ENCODE data around the gene RPS28.
"Not testable (repeated sequence)": the region's sequence is repeated elsewhere in the genome, so short reads cannot be mapped to it uniquely, and the experiment has no call there.

Gene RPS28

GRCh38 chr19:8342684-8343482 is 21.6 kb downstream of the RPS28 start, which contains the start of gene KANK3:
TSS of gene KANK3 (minus strand) at chr19:8343262. CDS start at chr19:8337828, 5,434 bp downstream.
- DNase-seq: peak; percentile 94

GRCh38 chr19:8343483-8343844 is 22.2 kb downstream of the RPS28 start:
- DNase-seq: no peak

DNA sequence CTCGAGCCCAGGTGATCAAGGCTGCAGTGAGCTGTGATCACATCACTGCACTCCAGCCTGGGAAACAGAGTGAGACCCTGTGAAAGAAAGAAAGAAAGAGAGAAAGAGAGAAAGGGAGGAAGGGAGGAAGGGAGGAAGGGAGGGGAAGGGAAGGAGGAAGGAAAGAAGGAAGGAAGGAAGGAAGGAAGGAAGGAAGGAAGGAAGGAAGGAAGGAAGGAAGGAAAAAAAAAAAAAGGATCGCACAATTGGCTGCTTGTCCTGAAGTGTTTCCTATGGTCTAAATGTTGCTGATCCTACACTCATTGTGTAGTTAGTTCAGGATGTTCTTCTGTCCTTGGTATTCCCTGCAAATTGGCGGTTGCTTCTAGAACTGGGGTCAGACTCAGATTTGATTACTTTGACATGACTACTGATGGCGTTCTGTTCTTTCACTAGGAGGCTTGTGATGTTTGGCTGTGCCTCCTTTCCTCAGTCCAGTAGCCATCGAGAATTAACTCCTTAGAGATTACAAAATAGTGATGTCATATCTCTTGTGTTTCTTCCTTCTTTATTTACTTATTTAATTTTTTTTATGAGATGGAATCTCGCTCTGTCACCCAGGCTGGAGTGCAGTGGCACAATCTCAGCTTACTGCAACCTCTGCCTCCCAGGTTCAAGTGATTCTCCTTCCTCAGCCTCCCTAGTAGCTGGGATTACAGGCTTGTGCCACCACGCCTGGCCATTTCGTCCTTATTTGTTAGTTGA is 28.5 kb downstream of the RPS28 start:
- not testable (repeated sequence) for DNase-seq

DNA sequence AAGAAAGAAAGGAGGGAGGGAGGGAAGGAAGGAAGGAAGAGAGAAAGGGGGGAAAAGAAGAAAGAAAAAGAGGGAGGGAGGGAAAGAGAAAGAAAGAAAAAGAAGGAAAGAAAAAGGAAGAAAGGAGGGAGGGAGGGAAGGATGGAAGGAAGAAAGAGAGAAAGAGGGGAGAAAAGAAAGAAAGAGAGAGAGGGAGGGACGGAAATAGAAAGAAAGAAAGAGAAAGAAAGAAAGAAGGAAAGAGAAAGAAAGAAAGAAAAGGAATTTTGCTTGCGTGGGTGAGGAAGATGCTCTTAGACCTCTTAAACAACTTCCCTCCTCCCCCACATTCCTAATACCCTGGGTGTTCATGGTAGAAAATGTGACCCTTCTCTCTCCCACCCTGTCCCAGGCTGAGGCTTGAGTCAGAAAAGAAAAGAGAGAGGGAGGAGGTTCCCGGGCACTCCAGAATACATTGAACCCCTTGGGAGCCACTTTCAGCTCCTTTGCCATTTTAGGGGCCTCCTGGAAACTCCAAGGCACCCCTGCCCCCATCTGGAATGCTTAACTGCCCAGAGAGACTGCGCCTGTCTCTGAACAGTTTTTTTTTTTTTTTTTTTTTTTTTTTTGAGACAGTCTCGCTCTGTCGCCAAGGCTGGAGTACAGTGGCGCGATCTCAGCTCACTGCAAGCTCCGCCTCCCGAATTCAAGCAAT is 31.0 kb downstream of the RPS28 start:
- DNase-seq: peak; percentile 41

GRCh38 chr19:8352845-8353244 is 31.5 kb downstream of the RPS28 start:
- DNase-seq: not testable (repeated sequence)

- DNase-seq: peak; percentile 89
Measured at GRCh38 chr19:8355631-8356402, 34.5 kb downstream of the RPS28 start.

DNA sequence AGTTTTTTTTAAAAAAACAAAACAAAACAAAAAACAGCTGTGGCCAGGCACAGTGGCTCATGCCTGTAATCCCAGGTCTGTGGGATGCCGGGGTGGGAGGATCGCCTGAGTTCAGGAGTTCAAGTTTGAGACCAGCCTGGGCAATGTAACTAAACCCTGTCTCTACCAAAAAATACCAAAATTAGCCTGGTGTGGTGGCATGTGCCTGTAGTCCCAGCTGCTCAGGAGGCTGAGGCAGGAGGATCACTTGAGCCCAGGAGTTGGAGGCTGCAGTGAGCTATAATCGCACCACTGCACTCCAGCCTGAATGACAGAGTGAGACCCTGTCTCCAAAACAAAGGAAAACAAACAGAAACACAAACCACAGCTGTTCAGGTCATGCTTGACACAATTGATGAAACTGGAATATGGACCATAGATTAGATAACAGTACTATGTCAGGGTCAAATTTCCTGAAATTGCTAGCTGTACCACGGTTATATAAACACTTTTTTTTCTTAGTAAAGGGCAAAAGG is 35.8 kb downstream of the RPS28 start:
- no peak for DNase-seq

GRCh38 chr19:8358948-8359347 is 37.7 kb downstream of the RPS28 start:
- DNase-seq: no peak

DNA sequence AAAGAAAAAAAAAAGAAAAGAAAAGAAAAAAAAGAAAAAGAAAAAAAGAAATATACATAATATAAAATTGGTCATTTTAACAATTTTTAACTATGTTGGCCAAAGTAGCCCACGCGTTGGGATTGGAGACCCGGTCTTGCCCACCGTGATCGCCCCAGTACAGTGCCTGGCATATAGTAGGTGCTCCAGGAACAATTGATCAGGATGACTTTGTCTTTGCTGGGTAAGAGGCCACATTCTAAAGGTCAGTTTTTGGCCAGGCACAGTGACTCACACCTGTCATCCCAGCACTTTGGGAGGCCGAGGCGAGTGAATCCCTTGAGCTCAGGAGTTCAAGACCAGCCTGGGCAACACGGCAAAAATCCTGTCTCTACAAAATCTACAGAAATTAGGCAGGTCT is 38.9 kb downstream of the RPS28 start:
- DNase-seq: no peak

GRCh38 chr19:8361921-8362793 is 40.9 kb downstream of the RPS28 start:
- DNase-seq: peak; percentile 97

GRCh38 chr19:8363803-8364771 is 42.8 kb downstream of the RPS28 start, which contains the start of gene ANGPTL4:
TSS of gene ANGPTL4 (plus strand) at chr19:8364155. CDS start at chr19:8364322, 167 bp downstream.
- peak; percentile 65 for DNase-seq

GRCh38 chr19:8366121-8366581 is 44.9 kb downstream of the RPS28 start:
- no peak for DNase-seq

GRCh38 chr19:8366961-8367326 is 45.6 kb downstream of the RPS28 start:
- DNase-seq: no peak

DNA sequence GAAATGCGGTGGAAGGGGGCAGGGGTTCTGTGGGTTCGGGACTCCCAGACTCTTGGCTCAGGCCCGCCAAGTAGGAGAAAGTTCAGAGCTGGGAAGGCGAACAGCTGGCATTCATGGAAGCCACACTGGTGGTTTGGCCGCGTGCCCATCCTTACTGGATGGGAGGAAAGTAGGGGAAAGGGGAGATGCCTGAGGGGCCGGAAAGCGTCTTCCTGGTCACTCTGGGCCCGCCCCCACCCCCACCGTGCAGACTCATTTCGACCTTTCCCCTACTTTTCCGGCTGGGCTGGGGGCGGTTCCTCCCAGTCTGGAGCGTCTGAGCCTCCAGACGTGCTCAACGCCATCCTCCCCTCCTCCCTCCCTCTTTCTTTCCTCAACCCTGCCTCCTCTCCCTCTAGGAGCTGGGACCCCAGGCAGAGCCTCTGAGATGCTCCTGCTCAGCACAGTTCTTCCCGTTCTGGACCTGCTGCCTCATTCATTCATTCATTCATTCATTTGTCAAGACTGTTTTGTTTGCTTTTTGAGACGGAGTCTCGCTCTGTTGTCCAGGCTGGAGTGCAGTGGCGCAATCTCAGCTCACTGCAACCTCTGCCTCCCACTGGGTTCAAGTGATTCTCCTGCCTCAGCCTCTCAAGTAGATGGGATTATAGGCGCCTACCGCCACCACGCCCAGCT is 46.2 kb downstream of the RPS28 start:
- DNase-seq: peak; percentile 98

DNA sequence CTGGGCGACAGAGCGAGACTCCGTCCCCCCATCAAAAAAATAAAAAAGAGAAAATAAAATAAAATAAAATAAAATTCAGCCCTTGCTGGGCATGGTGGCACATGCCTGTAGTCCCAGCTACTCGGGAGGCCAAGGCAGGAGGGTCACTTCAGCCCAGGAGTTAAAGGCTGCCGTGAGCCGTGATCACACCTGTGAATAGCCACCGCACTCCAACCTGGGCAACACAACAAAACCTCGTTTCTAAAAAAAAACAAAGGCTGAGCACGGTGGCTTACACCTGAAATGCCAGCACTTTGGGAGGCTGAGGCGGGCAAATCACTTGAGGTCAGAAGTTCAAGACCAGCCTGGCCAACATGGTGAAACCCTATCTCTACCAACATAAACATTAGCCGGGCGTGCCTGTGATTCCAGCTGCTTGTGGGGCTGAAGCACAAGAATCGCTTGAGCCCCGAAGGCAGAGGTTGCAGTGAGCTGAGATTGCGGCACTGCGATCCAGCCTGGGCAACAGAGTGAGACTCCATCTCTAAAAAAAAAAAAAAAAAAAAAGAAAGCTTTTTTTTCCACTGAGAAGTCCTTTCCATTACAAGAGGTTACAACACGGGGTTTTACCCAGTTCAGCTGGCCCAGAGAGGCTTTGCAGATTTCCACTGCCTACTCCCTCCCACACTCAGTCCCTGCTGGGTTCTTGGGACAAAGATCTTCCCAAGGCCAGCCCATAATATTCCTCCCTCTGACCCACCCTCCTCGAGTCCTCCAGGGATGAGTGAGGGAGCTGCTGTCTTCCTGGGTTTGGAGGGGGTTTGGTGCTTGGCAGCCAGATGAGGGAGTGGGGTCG is 49.1 kb downstream of the RPS28 start:
- DNase-seq: no peak

DNA sequence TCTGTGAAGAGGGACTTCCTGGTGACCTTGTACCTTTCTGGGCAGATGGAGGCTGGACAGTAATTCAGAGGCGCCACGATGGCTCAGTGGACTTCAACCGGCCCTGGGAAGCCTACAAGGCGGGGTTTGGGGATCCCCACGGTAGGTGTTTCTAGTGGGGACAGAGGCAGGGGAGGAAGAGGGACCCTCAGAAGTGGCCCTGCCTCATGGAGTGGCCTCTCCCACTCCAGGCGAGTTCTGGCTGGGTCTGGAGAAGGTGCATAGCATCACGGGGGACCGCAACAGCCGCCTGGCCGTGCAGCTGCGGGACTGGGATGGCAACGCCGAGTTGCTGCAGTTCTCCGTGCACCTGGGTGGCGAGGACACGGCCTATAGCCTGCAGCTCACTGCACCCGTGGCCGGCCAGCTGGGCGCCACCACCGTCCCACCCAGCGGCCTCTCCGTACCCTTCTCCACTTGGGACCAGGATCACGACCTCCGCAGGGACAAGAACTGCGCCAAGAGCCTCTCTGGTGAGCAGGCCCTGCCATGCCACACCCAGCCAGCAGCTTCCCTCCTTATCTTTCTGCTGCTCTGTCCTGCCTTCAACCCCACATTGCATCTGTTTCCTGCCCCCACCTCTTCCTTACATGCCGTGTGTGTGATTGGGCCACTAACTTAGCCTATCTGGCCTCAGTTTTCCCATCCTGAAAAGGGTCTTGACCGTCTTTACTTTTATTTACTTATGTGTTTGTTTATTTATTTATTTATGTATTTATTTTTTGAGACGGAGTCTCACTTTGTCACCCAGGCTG is 49.9 kb downstream of the RPS28 start:
- no peak for DNase-seq
